ENCODE results near the gene GNGT2.
A peak's percentile ranks its signal among the peaks of the same experiment; 100 is the strongest.
"Not testable (repeated sequence)": the region's sequence is repeated elsewhere in the genome, so short reads cannot be mapped to it uniquely, and the experiment has no call there.

GNGT2 gene

DNA sequence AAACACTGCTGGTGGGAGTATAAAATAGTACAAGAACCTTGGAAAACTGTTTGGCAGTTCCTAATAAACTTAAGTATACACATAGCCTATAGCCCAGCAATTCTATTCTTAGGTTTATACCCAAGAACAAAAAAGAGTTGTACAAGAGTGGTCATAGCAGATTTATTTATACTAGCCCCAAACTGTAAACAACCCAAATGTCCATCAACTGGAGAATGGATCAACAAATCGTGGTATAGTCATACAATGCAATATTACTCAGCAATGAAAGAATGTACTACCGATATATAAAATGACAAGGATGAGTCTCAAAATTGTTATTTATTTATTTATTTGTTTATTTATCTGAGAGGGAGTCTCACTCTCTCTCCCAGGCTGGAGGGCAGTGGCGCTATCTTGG lies 23.1 kb downstream of the GNGT2 start:
- no peak overlapping the region for H3K27ac ChIP-seq
- TF ChIP-seq CTCF (IDR thresholded peaks at IDR 0.05) (no peak), ZFX (IDR thresholded peaks at IDR 0.05; ENCODE audit: borderline replicate concordance) (no peak)

DNA sequence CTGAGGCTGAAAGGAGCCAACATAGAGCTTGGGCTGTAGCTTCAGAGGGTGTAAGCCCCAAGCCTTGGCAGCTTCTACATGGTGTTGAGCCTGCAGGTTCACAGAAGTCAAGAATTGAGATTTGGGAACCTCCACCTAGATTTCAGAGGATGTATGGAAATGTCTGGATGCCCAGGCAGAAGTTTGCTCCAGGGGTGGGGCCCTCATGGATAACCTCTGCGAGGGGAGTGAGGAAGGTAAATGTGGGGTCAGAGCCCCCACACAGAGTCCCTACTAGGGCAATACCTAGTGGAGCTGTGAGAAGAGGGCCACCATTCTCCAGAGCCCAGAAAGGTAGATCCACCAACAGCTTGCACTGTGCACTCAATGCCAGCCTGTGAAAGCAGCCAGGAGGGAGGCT lies 25.0 kb downstream of the GNGT2 start:
- H3K27ac ChIP-seq, result not testable (repeated sequence)

DNA sequence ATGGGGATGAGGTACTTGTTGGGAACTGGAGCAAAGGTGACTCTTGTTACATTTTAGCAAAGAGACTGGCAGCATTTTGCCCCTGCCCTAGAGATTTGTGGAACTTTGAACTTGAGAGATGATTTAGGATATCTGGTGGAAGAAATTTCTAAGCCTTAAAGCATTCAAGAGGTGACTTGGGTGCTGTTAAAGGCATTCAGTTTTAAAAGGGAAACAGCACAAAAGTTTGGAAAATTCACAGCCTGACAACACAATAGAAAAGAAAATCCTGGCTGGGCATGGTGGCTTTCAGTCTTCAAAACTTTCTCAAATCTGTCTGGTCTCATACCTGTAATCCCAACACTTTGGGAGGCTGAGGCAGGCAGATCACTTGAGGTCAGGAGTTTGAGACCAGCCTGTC lies 25.9 kb downstream of the GNGT2 start:
- not testable (repeated sequence) for H3K27ac ChIP-seq

DNA sequence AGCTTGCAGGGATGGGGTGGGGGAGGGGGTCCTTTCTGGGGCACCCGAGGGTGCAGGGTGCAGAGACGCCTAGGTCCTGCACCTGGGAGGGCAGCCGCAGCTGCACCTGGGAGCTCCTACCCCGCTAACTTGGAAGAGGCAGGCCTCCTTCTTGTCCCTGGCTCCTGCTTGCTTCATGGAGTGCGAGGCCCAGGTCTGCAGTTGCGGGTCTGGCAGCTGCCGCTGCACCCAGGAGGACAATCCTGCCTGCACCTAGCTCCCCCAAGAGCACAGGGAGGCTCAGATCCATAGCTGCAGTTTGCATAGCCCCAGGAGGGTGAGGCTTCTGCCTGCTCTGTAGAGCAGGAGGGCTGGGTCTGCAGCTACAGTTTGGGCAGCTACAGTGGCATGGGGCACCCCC lies 26.6 kb downstream of the GNGT2 start:
- TF ChIP-seq ZFX (IDR thresholded peaks at IDR 0.05; ENCODE audit: borderline replicate concordance), result no peak
- TF ChIP-seq CTCF (IDR thresholded peaks at IDR 0.05), result no peak

GRCh38 chr17:49183341-49183740 lies 27.0 kb downstream of the GNGT2 start:
- H3K27ac ChIP-seq, result no peak overlapping the region
- TF ChIP-seq CTCF (IDR thresholded peaks at IDR 0.05) (no peak), ZFX (IDR thresholded peaks at IDR 0.05; ENCODE audit: borderline replicate concordance) (no peak)

More for the DNA sequence above, 26.6 kb downstream of the GNGT2 start:
- H3K27ac ChIP-seq, result no peak overlapping the region

GRCh38 chr17:49180998-49181635 lies 29.3 kb downstream of the GNGT2 start:
- no peak overlapping the region for H3K27ac ChIP-seq
- TF ChIP-seq ZFX (IDR thresholded peaks at IDR 0.05; ENCODE audit: borderline replicate concordance) (no peak), CTCF (IDR thresholded peaks at IDR 0.05) (no peak)

DNA sequence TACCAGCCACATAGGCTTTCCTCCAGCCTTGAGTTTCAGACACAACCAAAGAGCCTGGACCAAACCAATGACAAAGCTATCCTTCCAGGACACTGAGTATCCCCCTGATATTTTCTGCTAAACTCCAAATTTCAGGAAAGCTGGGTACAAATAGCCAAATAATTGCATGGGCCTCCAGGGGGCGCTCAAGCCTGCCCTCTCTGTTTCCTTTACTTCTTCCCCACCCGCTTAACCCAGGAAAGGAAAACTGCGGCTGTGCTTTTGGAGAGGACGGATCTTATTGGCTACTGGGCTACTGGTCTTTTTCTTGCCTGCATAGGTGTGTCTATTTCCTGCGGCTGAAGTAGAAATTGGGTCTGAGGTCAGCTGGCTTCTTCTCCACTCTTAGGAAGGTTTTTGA lies 30.1 kb downstream of the GNGT2 start:
- H3K27ac ChIP-seq, result no peak overlapping the region
- TF ChIP-seq ZFX (IDR thresholded peaks at IDR 0.05; ENCODE audit: borderline replicate concordance) (no peak), CTCF (IDR thresholded peaks at IDR 0.05) (peak; percentile 94)

DNA sequence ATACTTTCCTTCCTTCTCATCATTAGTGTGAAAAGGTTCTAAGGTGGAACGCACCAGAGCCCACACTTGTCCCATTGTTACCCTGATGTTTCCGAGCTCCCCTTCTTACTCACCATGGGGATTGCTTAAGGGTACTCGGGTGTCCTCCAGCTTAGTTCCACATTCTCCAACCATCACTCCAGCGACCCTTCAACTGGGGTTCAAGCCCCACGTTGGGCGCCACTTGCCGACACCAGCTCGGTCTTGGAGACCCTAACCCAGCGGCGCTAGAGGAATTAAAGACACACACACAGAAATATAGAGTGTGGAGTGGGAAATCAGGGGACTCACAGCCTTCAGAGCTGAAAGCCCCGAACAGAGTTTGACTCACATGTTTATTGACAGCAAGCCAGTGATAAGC lies 34.4 kb downstream of the GNGT2 start:
- not testable (repeated sequence) for H3K27ac ChIP-seq

DNA sequence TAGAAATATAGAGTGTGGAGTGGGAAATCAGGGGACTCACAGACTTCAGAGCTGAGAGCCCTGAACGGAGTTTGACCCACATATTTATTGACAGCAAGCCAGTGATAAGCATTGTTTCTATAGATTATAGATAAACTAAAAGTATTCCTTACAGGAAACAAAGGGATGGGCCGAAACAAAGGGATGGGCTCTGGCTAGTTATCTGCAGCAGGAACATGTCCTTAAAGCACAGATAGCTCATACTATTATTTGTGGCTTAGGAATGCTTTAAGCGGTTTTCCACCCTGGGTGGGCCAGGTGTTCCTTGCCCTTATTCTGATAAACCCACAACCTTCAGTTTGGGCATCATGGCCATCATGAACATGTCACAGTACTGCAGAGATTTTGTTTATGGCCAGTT lies 39.7 kb downstream of the GNGT2 start:
- H3K27ac ChIP-seq, result not testable (repeated sequence)

DNA sequence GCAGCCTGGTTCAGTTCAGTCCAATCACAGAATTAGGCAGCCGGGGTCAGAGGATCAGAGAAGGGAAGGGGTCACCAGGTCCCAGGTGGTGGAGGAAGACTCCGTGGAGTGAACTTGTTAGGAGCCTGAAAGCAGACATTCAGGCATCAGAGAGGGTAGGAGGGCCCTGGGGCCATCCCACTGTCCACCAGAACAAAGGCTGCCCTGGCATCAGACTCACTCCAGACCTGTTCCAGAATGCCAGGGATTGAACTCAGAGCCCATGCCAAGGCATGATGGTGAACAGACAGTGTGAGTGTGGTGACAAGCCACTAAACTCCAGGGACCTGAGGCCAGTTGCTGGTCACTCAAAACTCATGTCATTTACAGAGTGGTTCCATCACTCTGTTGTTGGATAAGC lies 40.2 kb downstream of the GNGT2 start:
- TF ChIP-seq ZFX (IDR thresholded peaks at IDR 0.05; ENCODE audit: borderline replicate concordance) (no peak), CTCF (IDR thresholded peaks at IDR 0.05) (no peak)

More for the DNA sequence above, 40.2 kb downstream of the GNGT2 start:
- no peak overlapping the region for H3K27ac ChIP-seq

Data from 22Rv1 (cell line).